ENCODE measurements around the gene OPCML. TPM values are rescaled to one million over a fixed set of nuclear protein-coding genes. Genes with fewer than 3 reads are reported as not detected.

The OPCML gene
- total and polyA plus RNA-seq, 2 donors (not counting 1 experiment from before 2014, with no cell fraction given), result 0.99 to 2.8 TPM

DNA sequence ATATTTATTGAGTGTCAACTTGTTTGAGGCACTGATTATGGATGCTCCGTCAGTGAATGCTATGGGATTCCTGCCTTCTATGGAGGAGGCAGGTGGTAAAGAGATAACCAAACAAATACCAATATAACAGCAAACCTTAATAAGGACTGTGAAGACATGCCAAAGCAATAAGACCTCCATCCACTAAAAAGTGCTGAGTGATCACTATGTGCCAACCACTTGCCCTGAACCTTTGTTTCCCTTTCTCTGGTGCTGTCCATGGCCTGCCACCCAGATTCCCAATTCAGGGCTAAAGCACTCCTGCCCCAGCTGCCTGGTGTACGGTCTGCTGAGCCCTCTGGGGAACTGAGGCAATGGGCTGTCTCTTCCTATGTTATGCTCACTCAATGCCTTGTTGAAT lies 1074.9 kb downstream of the OPCML start:
- no peaks in the 10 kb centered on the region for H3K36me3 ChIP-seq (ENCODE audit: control insufficient read depth, insufficient read depth, low read length)
- no peaks in the 10 kb centered on the region for H4K20me1 ChIP-seq (ENCODE audit: control insufficient read depth, extremely low read depth, insufficient read depth, low read length)
- no peaks in the 10 kb centered on the region for H3K4me1 ChIP-seq (ENCODE audit: control insufficient read depth, extremely low read depth, insufficient read depth, low read length)
- no peaks in the 10 kb centered on the region for H3K27me3 ChIP-seq (ENCODE audit: control insufficient read depth, insufficient read depth, low read length)
- TF ChIP-seq, protein P1, sequence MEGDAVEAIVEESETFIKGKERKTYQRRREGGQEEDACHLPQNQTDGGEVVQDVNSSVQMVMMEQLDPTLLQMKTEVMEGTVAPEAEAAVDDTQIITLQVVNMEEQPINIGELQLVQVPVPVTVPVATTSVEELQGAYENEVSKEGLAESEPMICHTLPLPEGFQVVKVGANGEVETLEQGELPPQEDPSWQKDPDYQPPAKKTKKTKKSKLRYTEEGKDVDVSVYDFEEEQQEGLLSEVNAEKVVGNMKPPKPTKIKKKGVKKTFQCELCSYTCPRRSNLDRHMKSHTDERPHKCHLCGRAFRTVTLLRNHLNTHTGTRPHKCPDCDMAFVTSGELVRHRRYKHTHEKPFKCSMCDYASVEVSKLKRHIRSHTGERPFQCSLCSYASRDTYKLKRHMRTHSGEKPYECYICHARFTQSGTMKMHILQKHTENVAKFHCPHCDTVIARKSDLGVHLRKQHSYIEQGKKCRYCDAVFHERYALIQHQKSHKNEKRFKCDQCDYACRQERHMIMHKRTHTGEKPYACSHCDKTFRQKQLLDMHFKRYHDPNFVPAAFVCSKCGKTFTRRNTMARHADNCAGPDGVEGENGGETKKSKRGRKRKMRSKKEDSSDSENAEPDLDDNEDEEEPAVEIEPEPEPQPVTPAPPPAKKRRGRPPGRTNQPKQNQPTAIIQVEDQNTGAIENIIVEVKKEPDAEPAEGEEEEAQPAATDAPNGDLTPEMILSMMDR (conservative IDR thresholded peaks at IDR 0.05 in 1 of 2, IDR thresholded peaks at IDR 0.05 in 1 of 2; ENCODE audit: low read depth in 1 of 2, low read length in 2 of 2), result no peak
- TF ChIP-seq EZH2 (IDR thresholded peaks at IDR 0.05; ENCODE audit: low read length, missing control alignments), result no peak
- no peak overlapping the region for H2AFZ ChIP-seq (ENCODE audit: low read length)
- H3K79me2 ChIP-seq (ENCODE audit: control insufficient read depth, insufficient read depth, low read length), result no peaks in the 10 kb centered on the region
- no peaks in the 10 kb centered on the region for H3K9me3 ChIP-seq (ENCODE audit: control insufficient read depth, insufficient read depth, low read depth, low read length)
- no peak overlapping the region for H3K27ac ChIP-seq (ENCODE audit: insufficient read depth, low read length)
- no peak overlapping the region for H3K9ac ChIP-seq (ENCODE audit: insufficient read depth, low read length)
- H3K4me2 ChIP-seq (ENCODE audit: extremely low read depth, insufficient read depth, low read length), result no peak overlapping the region
- DNase-seq (ENCODE audit: low read depth in 2 of 2), result no peak
- no peak overlapping the region for H3K4me3 ChIP-seq (replicated peaks in 1 of 4; ENCODE audit: control extremely low read depth in 1 of 4, insufficient read depth in 1 of 4, low read depth in 3 of 4, low read length in 4 of 4)

DNA sequence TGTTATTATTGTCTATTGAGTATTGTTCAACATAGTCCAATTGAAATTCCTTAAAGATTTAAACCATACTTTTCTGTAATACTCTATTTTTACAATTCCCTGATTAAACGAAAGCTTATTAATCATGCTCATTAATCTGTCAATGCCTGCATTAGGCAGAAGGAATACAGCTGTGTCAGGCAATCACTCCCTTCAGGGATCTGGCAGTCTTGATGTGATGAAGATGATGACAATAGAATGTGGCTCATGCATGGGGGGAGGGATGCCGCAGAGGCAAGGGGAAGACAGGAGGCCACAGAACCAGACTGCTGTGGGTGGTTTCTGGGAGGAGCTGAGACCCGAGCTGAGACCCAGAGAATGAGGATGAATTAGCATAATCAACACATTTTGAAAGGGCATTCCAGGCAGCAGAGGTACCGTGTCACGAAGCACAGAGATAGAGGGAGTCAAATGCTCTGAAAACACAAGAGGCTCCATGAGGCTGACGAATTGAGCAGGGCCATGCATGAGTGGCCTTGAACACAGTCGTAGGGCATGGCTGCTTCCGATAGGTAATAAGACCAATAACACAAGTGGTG lies 1075.5 kb downstream of the OPCML start:
- Histone ChIP-seq H3K9me3 (ENCODE audit: control insufficient read depth, insufficient read depth, low read depth, low read length) (no peaks in the 10 kb centered on the region), H3K4me1 (ENCODE audit: control insufficient read depth, extremely low read depth, insufficient read depth, low read length) (no peaks in the 10 kb centered on the region), H3K27me3 (ENCODE audit: control insufficient read depth, insufficient read depth, low read length) (no peaks in the 10 kb centered on the region), H3K79me2 (ENCODE audit: control insufficient read depth, insufficient read depth, low read length) (no peaks in the 10 kb centered on the region), H4K20me1 (ENCODE audit: control insufficient read depth, extremely low read depth, insufficient read depth, low read length) (no peaks in the 10 kb centered on the region), H3K4me2 (ENCODE audit: extremely low read depth, insufficient read depth, low read length) (no peak overlapping the region), H3K4me3 (replicated peaks in 1 of 4; ENCODE audit: control extremely low read depth in 1 of 4, insufficient read depth in 1 of 4, low read depth in 3 of 4, low read length in 4 of 4) (no peak overlapping the region), H3K36me3 (ENCODE audit: control insufficient read depth, insufficient read depth, low read length) (no peaks in the 10 kb centered on the region), H2AFZ (ENCODE audit: low read length) (no peak overlapping the region), H3K9ac (ENCODE audit: insufficient read depth, low read length) (no peak overlapping the region), H3K27ac (ENCODE audit: insufficient read depth, low read length) (no peak overlapping the region)
- no peak for TF ChIP-seq EZH2 (IDR thresholded peaks at IDR 0.05; ENCODE audit: low read length, missing control alignments)
- TF ChIP-seq, protein P1 (conservative IDR thresholded peaks at IDR 0.05 in 1 of 2, IDR thresholded peaks at IDR 0.05 in 1 of 2; ENCODE audit: low read depth in 1 of 2, low read length in 2 of 2), result no peak
- no peak for DNase-seq (ENCODE audit: low read depth in 2 of 2)

DNA sequence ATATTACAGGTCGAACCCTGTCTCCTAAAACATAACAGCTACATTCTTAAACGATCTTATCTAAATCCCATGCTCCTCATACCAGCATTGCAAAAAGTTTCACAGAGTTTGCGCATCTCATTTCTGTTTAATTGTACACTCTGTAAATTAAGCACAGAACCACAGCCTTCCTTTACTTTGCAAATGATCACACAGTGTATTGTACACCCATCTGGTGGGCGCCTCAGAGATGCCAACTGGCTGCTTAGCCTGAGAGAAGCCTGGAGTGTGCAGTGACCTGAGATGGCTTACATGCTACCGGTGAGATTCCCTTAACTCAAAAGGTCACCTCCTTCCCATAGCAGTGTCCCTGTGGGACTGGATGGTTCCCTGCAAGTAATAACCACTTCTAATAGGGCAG lies 1077.3 kb downstream of the OPCML start:
- Histone ChIP-seq H2AFZ (ENCODE audit: low read length) (no peak overlapping the region), H3K79me2 (ENCODE audit: control insufficient read depth, insufficient read depth, low read length) (no peaks in the 10 kb centered on the region), H3K4me2 (ENCODE audit: extremely low read depth, insufficient read depth, low read length) (no peak overlapping the region), H3K4me1 (ENCODE audit: control insufficient read depth, extremely low read depth, insufficient read depth, low read length) (no peaks in the 10 kb centered on the region), H3K9ac (ENCODE audit: insufficient read depth, low read length) (no peak overlapping the region), H3K36me3 (ENCODE audit: control insufficient read depth, insufficient read depth, low read length) (no peaks in the 10 kb centered on the region), H3K4me3 (replicated peaks in 1 of 4; ENCODE audit: control extremely low read depth in 1 of 4, insufficient read depth in 1 of 4, low read depth in 3 of 4, low read length in 4 of 4) (no peak overlapping the region), H3K9me3 (ENCODE audit: control insufficient read depth, insufficient read depth, low read depth, low read length) (no peaks in the 10 kb centered on the region), H4K20me1 (ENCODE audit: control insufficient read depth, extremely low read depth, insufficient read depth, low read length) (no peaks in the 10 kb centered on the region), H3K27ac (ENCODE audit: insufficient read depth, low read length) (no peak overlapping the region), H3K27me3 (ENCODE audit: control insufficient read depth, insufficient read depth, low read length) (no peaks in the 10 kb centered on the region)
- no peak for DNase-seq (ENCODE audit: low read depth in 2 of 2)
- TF ChIP-seq EZH2 (IDR thresholded peaks at IDR 0.05; ENCODE audit: low read length, missing control alignments), result no peak
- TF ChIP-seq, protein P1 (conservative IDR thresholded peaks at IDR 0.05 in 1 of 2, IDR thresholded peaks at IDR 0.05 in 1 of 2; ENCODE audit: low read depth in 1 of 2, low read length in 2 of 2), result no peak
